ENCODE measurements around the gene SHC2. TPM values are rescaled to one million over a fixed set of nuclear protein-coding genes. Genes with fewer than 3 reads are reported as not detected.

The SHC2 gene
- total and polyA plus RNA-seq, 9 of the 15 experiments (the other 6 are each of a cell fraction or from before 2014, with no cell fraction given), result 0.14 to 0.36 (median 0.17) TPM; not detected in 5

DNA sequence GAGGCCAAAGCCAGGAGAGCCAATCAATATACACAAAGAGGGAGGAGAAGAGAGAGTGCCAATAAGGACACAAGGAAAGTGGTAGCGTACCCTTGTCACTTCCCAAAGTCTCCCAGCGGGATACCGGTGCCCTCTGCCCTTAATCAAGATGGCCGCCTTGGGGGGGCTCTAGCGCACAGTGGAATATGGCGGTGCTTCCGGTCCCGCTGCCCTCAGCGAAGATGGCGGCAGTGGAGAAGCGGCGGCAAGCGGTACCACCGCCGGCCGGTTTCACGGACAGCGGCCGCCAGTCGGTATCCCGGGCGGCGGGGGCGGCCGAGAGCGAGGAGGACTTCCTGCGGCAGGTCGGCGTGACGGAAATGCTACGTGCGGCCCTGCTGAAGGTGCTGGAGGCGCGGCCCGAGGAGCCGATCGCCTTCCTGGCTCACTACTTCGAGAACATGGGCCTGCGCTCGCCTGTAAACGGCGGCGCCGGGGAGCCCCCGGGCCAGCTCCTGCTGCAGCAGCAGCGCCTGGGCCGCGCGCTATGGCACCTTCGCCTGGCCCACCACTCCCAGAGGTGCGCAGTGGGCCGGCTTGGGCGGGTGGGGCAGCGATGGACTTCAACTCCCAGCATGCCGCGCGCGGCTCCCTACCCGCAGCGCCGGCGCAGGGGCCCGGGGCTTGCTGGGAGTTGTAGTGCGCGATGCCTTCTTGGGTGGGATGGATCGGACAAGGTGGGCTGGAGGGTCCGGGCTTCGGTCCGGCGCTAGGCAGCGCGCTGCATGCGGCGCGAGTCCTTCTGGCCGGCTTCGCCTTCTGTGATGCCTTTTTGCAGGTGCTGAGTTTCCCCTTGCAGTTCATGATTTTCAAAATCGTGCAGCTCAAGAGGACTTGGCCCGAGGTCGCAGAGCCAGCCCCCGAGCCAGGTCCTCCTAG is 46.7 kb upstream of the SHC2 start, which contains the start of gene TPGS1 (continued):
- no peak for TF ChIP-seq YBX1 (IDR thresholded peaks at IDR 0.05)
- no peak for TF ChIP-seq SNRNP70 (optimal IDR thresholded peaks at IDR 0.05; ENCODE audit: low read depth, low read length)
- TF ChIP-seq PHF20 (IDR thresholded peaks at IDR 0.05; ENCODE audit: partially characterized antibody), result peak; percentile 87
- 0 out of 2 replicates have a peak, but pooled peaks have one; percentile 45 for TF ChIP-seq DDX20 (tag; IDR thresholded peaks at IDR 0.05; ENCODE audit: low read depth)
- TF ChIP-seq RBFOX2 (IDR thresholded peaks at IDR 0.05; ENCODE audit: low read depth, low read length), result peak; percentile 90
- peak; percentile 98 for TF ChIP-seq NFRKB (IDR thresholded peaks at IDR 0.05; ENCODE audit: low read depth)
- no peak for TF ChIP-seq ILK (tag; IDR thresholded peaks at IDR 0.05; ENCODE audit: borderline replicate concordance, low read depth)
- TF ChIP-seq, protein P1, sequence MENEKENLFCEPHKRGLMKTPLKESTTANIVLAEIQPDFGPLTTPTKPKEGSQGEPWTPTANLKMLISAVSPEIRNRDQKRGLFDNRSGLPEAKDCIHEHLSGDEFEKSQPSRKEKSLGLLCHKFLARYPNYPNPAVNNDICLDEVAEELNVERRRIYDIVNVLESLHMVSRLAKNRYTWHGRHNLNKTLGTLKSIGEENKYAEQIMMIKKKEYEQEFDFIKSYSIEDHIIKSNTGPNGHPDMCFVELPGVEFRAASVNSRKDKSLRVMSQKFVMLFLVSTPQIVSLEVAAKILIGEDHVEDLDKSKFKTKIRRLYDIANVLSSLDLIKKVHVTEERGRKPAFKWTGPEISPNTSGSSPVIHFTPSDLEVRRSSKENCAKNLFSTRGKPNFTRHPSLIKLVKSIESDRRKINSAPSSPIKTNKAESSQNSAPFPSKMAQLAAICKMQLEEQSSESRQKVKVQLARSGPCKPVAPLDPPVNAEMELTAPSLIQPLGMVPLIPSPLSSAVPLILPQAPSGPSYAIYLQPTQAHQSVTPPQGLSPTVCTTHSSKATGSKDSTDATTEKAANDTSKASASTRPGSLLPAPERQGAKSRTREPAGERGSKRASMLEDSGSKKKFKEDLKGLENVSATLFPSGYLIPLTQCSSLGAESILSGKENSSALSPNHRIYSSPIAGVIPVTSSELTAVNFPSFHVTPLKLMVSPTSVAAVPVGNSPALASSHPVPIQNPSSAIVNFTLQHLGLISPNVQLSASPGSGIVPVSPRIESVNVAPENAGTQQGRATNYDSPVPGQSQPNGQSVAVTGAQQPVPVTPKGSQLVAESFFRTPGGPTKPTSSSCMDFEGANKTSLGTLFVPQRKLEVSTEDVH (IDR thresholded peaks at IDR 0.05; ENCODE audit: low read depth, partially characterized antibody), result peak; percentile 76
- 0 out of 2 replicates have a peak, but pooled peaks have one; percentile 48 for TF ChIP-seq ZNF134 (CRISPR knock-in tag; conservative IDR thresholded peaks at IDR 0.05)
- TF ChIP-seq, protein P2, sequence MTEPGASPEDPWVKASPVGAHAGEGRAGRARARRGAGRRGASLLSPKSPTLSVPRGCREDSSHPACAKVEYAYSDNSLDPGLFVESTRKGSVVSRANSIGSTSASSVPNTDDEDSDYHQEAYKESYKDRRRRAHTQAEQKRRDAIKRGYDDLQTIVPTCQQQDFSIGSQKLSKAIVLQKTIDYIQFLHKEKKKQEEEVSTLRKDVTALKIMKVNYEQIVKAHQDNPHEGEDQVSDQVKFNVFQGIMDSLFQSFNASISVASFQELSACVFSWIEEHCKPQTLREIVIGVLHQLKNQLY (CRISPR knock-in tag; conservative IDR thresholded peaks at IDR 0.05), result 0 out of 4 replicates have a peak, but pooled peaks of 1 of the 2 experiments have one; percentile 33
- TF ChIP-seq, protein P3, sequence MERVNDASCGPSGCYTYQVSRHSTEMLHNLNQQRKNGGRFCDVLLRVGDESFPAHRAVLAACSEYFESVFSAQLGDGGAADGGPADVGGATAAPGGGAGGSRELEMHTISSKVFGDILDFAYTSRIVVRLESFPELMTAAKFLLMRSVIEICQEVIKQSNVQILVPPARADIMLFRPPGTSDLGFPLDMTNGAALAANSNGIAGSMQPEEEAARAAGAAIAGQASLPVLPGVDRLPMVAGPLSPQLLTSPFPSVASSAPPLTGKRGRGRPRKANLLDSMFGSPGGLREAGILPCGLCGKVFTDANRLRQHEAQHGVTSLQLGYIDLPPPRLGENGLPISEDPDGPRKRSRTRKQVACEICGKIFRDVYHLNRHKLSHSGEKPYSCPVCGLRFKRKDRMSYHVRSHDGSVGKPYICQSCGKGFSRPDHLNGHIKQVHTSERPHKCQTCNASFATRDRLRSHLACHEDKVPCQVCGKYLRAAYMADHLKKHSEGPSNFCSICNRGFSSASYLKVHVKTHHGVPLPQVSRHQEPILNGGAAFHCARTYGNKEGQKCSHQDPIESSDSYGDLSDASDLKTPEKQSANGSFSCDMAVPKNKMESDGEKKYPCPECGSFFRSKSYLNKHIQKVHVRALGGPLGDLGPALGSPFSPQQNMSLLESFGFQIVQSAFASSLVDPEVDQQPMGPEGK (CRISPR knock-in tag; IDR thresholded peaks at IDR 0.05; ENCODE audit: borderline replicate concordance), result no peak
- TF ChIP-seq, protein P4, sequence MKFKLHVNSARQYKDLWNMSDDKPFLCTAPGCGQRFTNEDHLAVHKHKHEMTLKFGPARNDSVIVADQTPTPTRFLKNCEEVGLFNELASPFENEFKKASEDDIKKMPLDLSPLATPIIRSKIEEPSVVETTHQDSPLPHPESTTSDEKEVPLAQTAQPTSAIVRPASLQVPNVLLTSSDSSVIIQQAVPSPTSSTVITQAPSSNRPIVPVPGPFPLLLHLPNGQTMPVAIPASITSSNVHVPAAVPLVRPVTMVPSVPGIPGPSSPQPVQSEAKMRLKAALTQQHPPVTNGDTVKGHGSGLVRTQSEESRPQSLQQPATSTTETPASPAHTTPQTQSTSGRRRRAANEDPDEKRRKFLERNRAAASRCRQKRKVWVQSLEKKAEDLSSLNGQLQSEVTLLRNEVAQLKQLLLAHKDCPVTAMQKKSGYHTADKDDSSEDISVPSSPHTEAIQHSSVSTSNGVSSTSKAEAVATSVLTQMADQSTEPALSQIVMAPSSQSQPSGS (CRISPR knock-in tag; IDR thresholded peaks at IDR 0.05), result no peak
- TF ChIP-seq, protein P5, sequence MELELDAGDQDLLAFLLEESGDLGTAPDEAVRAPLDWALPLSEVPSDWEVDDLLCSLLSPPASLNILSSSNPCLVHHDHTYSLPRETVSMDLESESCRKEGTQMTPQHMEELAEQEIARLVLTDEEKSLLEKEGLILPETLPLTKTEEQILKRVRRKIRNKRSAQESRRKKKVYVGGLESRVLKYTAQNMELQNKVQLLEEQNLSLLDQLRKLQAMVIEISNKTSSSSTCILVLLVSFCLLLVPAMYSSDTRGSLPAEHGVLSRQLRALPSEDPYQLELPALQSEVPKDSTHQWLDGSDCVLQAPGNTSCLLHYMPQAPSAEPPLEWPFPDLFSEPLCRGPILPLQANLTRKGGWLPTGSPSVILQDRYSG (tag; conservative IDR thresholded peaks at IDR 0.05; ENCODE audit: low read depth), result peak; percentile 93
- no peak for TF ChIP-seq ZNF77 (CRISPR knock-in tag; IDR thresholded peaks at IDR 0.05)
- TF ChIP-seq TAF9B (IDR thresholded peaks at IDR 0.05; ENCODE audit: partially characterized antibody), result peak; percentile 94
- TF ChIP-seq JUND (IDR thresholded peaks at IDR 0.05; ENCODE audit: borderline replicate concordance, low read depth, low read length), result 0 out of 2 replicates have a peak, but pooled peaks have one; percentile 3
- TF ChIP-seq JUND (tag; IDR thresholded peaks at IDR 0.05; ENCODE audit: borderline replicate concordance, low read depth, low read length), result no peak; the same call in 1 of the 3 replicates
- no peak for TF ChIP-seq ZNF785 (CRISPR knock-in tag; IDR thresholded peaks at IDR 0.05)

All from K562 (cell line).